ENCODE data around the gene TPM1. TPM values are rescaled to one million over a fixed set of nuclear protein-coding genes. Genes with fewer than 3 reads are reported as not detected.

TPM1 gene
- total and polyA plus RNA-seq, 9 of the 15 experiments (the other 6 are each of a cell fraction or from before 2014, with no cell fraction given) = 8.1 to 53.9 (median 43.1) TPM

GRCh38 chr15:63048115-63048775 lies 5.7 kb downstream of the TPM1 start (continued):
- TF ChIP-seq HMGXB4 (CRISPR knock-in tag; IDR thresholded peaks at IDR 0.05) (peak; percentile 83; the same call in 1 of the 2 replicates), ZNF764 (CRISPR knock-in tag; IDR thresholded peaks at IDR 0.05; ENCODE audit: low read depth) (peak; percentile 94), BHLHE40 (IDR thresholded peaks at IDR 0.05; ENCODE audit: low read length) (no peak), ZBTB9 (CRISPR knock-in tag; IDR thresholded peaks at IDR 0.05) (peak; percentile 83; the same call in 1 of the 2 replicates), GABPA (tag; conservative IDR thresholded peaks at IDR 0.05; ENCODE audit: low read depth) (peak; percentile 89), SMARCE1 (IDR thresholded peaks at IDR 0.05) (no peak), ELF1 (tag; IDR thresholded peaks at IDR 0.05) (peak; percentile 99), NCOR1 (IDR thresholded peaks at IDR 0.05) (peak; percentile 30), CTBP1 (IDR thresholded peaks at IDR 0.05; ENCODE audit: borderline replicate concordance) (peak; percentile 97), SMC3 (conservative IDR thresholded peaks at IDR 0.05; ENCODE audit: insufficient read depth, low read depth, low read length) (peak; percentile 77), NR4A1 (CRISPR knock-in tag; IDR thresholded peaks at IDR 0.05) (0 out of 2 replicates have a peak, but pooled peaks have one; percentile 55), NR4A1 (tag; IDR thresholded peaks at IDR 0.05) (0 out of 2 replicates have a peak, but pooled peaks have one; percentile 35), ILK (tag; IDR thresholded peaks at IDR 0.05; ENCODE audit: borderline replicate concordance, low read depth) (no peak), SAP30 (IDR thresholded peaks at IDR 0.05; ENCODE audit: borderline replicate concordance, insufficient read depth, low read depth, low read length, poor library complexity, severe bottlenecking) (peak; percentile 24), CCNT2 (IDR thresholded peaks at IDR 0.05; ENCODE audit: borderline replicate concordance, extremely low read depth, insufficient read length, low read depth, low read length) (peak; percentile 77), RAD21 (CRISPR knock-in tag; conservative IDR thresholded peaks at IDR 0.05 in 1 of 2, IDR thresholded peaks at IDR 0.05 in 1 of 2) (peak; percentile 95 to 96), SUPT5H (IDR thresholded peaks at IDR 0.05) (0 out of 2 replicates have a peak, but pooled peaks have one; percentile 34), SAFB (IDR thresholded peaks at IDR 0.05; ENCODE audit: borderline replicate concordance, low read depth, low read length) (peak; percentile 36; the same call in 1 of the 2 replicates), ARID4B (CRISPR knock-in tag; IDR thresholded peaks at IDR 0.05) (peak; percentile 66)
